Measurements from ENCODE around the gene EIF3D.

GRCh38 chr22:36566720-36567119 is 37.8 kb upstream of the EIF3D start:
- TF ChIP-seq TAF1 (IDR thresholded peaks at IDR 0.05; ENCODE audit: borderline replicate concordance, low read depth, low read length) (no peak), POLR2AphosphoS5 (IDR thresholded peaks at IDR 0.05; ENCODE audit: low read depth, low read length) (no peak), POLR2A (IDR thresholded peaks at IDR 0.05; ENCODE audit: low read depth, low read length) (no peak)

Data from GM12892 (cell line).